Femur (tissue), 1 donor: Measurements from ENCODE around the gene C20orf202.

Experiments
- DNase-seq: peaks from one replicate; pipeline ENCODE4 v3.0.0-alpha.2; 2017

C20orf202 gene

GRCh38 chr20:1255675-1256074, 52.4 kb downstream of the C20orf202 start:
- DNase-seq, result no peak
